GM19035 (cell line): ENCODE results near the gene AOPEP.
"Not testable (repeated sequence)": the region's sequence is repeated elsewhere in the genome, so short reads cannot be mapped to it uniquely, and the experiment has no call there.

Experiments used
- ATAC-seq: cut with Tn5 transposase; IDR thresholded peaks from one replicate; pipeline ENCODE4 v1.9.1; 2021; ENCODE audit not compliant: unreplicated experiment

The AOPEP gene

DNA sequence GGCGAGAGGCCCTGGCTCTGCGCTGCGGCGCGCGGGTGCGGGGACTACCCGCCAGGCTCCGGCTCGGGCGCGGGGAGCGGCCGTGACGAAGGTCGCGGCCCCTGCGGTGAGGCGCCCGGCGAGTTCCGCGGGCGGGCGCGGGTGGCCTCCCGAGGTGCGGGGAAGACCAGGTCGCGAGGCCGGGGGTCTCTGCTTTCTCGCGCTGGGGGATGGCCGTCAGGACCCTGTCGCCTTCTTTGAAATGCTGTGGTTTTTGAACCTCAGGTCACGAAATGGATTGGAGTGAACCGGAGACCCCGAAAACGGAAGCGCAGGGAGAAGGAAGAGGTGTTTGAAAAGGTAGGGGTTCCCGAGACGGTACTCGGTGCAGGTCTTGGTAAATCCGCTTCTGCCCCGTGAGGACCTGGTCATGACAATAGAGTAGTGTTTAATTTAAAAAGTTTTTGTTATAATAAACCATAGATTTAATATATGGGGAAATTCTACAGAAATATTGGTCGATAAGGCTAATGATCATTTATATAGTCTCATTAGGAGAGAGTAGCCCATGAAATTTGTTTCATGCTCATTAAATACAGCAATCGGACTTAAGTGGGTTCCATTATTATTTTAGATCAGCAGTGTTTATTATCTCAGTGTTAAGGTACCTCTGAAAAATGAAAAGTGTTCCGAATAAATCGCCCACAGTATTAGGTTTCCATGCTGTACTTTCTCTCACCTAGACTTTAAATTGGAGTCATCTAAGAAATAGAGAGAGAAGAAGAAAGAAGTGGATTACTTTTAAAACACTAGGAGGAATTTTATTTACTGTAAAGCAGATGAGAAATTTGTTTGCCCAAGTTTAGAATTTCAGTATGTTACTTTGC is 279.0 kb downstream of the AOPEP start:
- ATAC-seq = no peak

DNA sequence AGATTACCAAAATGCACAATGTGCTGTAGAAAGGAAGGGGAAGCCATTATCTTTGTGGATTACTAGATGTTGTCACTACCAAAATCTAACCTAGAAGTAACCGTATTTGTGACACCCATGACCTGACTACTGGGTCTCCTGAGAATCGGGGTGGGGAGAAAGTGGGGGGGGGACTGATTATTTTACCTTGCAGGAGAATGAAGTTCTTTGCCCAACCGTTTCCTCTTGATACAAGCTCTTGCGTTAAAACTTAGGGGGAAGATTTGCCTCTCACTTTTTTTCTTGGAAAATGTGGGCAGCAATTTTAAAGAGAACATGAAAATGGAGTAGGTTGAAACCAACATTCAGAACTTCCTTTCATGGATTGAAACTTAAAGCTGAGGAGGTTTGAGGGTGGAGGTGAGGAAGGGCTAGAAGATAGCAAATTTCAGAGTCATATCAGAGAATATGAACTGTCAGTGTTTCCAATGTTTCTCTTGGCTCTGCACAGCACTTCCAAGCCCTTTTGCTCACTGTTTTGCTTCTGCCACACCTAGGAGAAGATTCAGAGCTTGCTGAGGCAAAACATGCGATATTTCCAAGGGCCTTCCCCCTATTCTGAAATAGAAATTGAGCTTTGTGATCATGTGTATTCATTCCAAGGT is 280.8 kb downstream of the AOPEP start:
- no peak for ATAC-seq

DNA sequence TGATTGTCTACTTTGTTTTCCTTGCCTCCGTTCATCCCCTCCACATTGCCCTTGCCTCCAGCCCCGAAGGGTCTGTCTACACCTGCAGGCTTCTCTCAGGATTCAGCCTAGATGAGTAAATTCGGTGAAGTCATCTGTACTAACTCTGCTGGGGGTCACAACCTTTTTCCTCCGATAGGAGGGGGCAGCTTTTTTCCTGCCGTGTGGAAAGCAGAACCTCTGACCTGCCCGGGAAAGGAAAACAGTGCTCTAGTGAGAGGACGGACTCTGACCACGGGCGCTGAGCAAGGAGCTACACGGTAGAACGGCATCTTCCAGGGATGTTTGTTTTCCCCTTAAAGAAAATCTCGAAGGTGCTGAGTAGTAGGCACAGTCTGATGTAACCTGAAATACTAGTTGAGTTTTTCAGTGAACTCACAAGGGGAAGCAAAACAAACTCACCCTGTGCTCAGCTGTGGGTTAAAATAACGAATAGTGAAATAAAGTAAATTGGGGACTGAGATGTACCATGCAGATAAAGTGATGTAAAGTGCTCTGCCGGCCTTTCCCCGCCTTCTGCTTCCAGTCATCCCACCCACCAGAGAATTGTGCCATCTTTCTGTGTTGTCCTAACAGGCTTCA is 281.8 kb downstream of the AOPEP start:
- ATAC-seq = no peak

- ATAC-seq = no peak
Measured at GRCh38 chr9:95009459-95009858, 283.0 kb downstream of the AOPEP start.

- ATAC-seq = no peak
Measured at GRCh38 chr9:95010431-95010838, 283.9 kb downstream of the AOPEP start.

DNA sequence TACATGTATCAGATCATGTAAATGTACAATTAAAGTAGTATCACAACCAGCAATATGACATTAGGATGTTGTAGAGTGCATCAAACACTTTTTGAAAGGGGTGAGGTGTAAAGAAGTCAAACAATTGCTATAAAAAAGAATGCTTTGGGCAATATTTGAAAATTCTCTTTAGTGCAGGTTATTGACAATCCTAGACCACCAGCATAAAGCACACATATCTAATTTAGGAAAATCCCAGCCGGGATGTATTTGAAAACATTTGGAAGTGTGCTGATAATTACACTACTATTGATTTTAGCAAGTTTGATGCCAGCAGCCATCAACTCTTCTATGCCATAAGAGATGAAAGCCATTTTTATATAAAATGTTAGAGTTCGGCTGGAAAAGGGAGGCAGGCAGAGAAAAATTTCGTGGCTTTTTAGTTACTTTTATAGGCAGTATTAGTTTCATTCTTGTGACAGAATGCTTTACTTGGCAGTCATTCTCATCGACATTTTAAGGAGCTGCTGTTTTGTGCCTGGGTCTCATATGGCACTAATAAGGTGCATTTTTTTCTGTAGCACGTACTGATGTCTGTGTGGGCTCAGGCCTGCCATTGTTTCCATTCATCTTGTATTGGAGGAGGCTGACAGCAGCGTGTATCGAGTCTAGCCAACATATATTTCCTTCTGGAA is 285.7 kb downstream of the AOPEP start:
- ATAC-seq = no peak

- no peak for ATAC-seq
Measured at GRCh38 chr9:95012902-95013301, 286.4 kb downstream of the AOPEP start.

- ATAC-seq = no peak
Measured at GRCh38 chr9:95014917-95015316, 288.4 kb downstream of the AOPEP start.

GRCh38 chr9:95015569-95015968 is 289.1 kb downstream of the AOPEP start:
- no peak for ATAC-seq

- ATAC-seq = no peak
Measured at GRCh38 chr9:95017062-95017461, 290.6 kb downstream of the AOPEP start.

- no peak for ATAC-seq
Measured at GRCh38 chr9:95017661-95018060, 291.2 kb downstream of the AOPEP start.

DNA sequence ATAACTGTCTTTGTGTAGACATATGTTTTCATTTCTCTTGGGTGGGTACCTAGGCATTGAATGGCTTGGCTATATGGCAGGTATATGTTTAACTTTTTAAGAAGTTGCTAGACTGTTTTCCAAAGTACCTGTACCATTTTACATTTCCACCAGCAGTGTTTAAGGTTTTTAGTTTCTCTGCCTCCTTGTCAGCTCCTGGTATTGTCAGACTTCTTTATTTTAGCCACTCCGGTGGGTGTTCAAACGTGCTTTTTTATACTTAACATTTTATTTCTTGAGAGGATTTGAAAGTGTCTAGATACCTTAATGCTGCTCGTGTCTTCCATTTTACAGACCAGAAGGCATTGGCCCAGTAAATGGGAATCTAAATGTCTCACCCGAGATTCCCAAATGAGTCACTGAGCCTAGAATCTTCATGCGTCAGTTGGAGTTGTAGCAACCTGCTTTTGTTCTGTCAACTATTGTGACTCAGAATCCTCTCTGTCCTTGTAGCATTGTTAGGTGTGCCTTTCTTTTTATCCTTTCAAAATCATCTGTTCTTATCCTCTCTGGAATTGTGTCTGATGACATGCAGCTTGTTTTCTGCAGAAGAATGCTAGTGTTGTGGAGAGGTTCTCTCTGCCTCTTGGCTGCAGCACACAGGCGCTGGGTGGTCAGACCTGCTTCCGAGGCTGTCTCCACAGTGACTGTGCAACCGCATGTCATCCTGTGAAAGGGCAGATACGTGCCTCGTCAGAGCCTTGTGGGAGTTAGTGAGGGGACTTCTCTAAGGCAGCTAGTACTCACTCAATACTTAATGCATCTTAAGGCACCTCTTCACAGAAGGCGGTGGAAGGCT is 291.8 kb downstream of the AOPEP start:
- ATAC-seq = no peak

- ATAC-seq = not testable (repeated sequence)
Measured at GRCh38 chr9:95020644-95021043, 294.1 kb downstream of the AOPEP start.

GRCh38 chr9:95021166-95021886 is 294.8 kb downstream of the AOPEP start:
- no peak for ATAC-seq

DNA sequence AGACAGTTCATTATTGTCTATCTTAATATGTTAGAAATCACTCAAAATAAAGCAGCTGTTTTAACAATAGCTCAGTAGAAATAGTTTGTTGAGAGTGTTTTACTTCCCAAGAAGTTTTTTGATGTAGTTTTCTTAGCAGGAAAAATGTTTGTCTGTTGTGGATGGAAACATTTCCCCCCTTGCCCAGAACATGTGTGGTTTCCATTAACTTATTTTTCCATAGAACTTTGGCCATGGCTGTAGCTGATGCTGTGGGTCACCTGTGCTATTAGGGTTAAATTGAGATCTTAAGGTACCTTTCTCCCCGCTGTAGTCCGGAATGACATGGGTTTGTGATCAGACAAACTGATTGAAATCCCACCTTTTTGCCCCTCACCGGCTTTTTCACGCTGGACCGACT is 296.2 kb downstream of the AOPEP start:
- ATAC-seq = no peak

- no peak for ATAC-seq
Measured at GRCh38 chr9:95023217-95024003, 296.9 kb downstream of the AOPEP start.

DNA sequence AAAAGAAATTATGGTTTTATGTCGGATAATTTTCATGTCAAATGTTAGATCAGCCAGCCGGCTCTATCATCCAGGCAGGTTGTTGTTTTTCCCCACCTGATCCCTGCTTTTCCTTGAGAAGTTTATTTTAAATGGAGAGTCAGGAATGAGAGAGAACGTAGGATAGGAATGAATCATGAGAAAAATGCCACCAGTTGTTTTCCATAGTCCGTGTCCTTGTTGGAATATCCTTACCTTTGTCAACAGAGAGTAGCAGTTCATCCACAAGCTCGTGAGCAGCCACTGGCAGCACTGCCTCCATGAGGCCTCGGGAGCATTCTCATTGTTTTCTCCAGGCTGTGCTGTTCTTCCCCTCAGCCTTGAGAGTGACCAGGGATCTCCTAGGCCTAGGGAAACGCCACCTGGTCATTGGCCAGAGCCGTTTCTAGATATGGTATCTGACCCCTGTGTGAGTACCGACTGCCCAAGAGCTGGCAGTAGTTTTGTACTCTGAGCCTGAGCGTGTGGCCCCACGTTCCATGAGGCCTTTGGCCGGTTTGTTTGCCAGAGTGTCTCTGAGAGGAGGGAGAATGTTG is 297.7 kb downstream of the AOPEP start:
- ATAC-seq = no peak

GRCh38 chr9:95025213-95026147 is 299.0 kb downstream of the AOPEP start:
- ATAC-seq = no peak
